ENCODE data around the gene PDZK1IP1.

PDZK1IP1 gene

DNA sequence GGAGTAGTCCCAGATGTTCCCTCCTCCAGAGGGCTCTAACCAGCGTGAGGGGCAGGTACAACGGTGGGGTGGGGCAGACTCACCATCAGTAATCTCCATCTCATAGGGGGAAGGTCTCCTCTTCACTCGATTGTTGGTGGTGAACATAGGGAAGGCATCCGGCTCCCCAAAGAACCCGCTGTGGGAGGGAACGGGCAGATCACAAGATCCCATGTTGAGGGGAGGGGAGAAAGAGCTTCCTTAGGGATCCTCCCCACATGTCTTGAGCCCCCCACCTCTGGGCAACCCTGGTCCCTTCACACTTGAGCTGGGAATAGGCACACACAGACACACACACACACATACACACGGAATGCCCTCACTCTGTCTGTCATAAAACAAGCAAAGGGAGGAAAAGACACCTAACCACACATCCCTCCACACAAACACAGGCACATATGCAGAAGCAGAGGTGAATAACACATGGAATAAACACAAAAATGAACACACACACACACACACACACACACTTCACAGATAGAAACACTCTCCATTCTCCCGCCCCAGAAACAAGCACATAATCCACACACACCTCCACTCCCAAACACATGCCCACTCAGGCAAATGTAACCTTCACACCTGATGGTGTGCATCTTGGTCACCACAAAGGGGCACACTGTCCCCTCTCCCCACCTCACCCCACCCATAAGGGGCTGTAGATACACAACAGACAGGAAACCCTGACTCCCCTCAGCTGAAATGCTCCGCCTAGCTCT is 34.3 kb upstream of the PDZK1IP1 start:
- TF ChIP-seq, protein P1, sequence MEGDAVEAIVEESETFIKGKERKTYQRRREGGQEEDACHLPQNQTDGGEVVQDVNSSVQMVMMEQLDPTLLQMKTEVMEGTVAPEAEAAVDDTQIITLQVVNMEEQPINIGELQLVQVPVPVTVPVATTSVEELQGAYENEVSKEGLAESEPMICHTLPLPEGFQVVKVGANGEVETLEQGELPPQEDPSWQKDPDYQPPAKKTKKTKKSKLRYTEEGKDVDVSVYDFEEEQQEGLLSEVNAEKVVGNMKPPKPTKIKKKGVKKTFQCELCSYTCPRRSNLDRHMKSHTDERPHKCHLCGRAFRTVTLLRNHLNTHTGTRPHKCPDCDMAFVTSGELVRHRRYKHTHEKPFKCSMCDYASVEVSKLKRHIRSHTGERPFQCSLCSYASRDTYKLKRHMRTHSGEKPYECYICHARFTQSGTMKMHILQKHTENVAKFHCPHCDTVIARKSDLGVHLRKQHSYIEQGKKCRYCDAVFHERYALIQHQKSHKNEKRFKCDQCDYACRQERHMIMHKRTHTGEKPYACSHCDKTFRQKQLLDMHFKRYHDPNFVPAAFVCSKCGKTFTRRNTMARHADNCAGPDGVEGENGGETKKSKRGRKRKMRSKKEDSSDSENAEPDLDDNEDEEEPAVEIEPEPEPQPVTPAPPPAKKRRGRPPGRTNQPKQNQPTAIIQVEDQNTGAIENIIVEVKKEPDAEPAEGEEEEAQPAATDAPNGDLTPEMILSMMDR (IDR thresholded peaks at IDR 0.05; ENCODE audit: low read depth, low read length): no peak
- H3K4me3 ChIP-seq (replicated peaks in 1 of 2; ENCODE audit: low read depth in 2 of 2, low read length in 2 of 2): no peak overlapping the region
- no peak for DNase-seq (ENCODE audit: low read depth in 2 of 2)

- TF ChIP-seq, protein P1 (IDR thresholded peaks at IDR 0.05; ENCODE audit: low read depth, low read length): no peak
- no peak for DNase-seq (ENCODE audit: low read depth in 2 of 2)
- no peak overlapping the region for H3K4me3 ChIP-seq (replicated peaks in 1 of 2; ENCODE audit: low read depth in 2 of 2, low read length in 2 of 2)
Measured at GRCh38 chr1:47223174-47223920, 33.5 kb upstream of the PDZK1IP1 start.

DNA sequence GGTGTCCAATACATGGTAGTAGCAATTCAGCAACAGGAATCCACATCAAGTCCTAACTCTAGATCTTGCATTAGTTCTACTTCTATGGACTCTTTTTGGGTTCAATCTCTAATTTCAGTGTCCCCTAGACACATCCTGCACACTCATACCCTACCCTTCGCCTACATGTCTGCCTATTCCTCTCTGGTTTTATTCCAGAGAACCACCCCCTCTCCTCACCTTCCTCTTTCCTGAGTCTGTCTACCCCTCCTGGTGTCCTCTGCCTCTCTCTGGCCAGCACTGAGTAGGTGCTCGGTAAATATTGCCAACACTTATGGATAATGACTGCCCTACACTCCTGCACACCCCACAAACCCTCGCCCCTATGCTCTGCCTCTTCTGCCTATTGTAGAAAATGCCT is 32.6 kb upstream of the PDZK1IP1 start:
- no peak overlapping the region for H3K4me3 ChIP-seq (replicated peaks in 1 of 2; ENCODE audit: low read depth in 2 of 2, low read length in 2 of 2)
- TF ChIP-seq, protein P1 (IDR thresholded peaks at IDR 0.05; ENCODE audit: low read depth, low read length): no peak
- DNase-seq (ENCODE audit: low read depth in 2 of 2): no peak

- TF ChIP-seq, protein P1 (IDR thresholded peaks at IDR 0.05; ENCODE audit: low read depth, low read length): no peak
- no peak overlapping the region for H3K4me3 ChIP-seq (replicated peaks in 1 of 2; ENCODE audit: low read depth in 2 of 2, low read length in 2 of 2)
- no peak for DNase-seq (ENCODE audit: low read depth in 2 of 2)
Measured at GRCh38 chr1:47219590-47220220, 29.9 kb upstream of the PDZK1IP1 start.

DNA sequence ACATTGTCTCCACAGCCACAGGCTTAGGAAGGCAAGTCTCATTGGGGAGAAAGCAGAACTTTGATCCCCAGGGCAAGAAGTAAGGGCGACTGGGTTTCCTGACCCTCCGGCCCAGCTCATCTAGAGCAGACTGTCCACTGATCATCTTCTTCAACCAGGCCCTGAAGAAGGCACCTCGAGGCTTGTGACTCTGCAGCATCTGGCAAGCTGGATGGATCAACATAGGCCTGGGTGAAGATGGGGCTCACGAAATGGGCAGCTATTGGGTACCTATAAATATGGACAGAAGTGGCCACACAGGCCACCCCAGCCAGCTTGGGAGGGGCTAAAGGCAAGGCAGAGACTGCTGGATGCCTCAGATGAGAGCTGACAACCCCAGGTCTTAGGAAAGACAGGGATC is 29.2 kb upstream of the PDZK1IP1 start:
- no peak overlapping the region for H3K4me3 ChIP-seq (replicated peaks in 1 of 2; ENCODE audit: low read depth in 2 of 2, low read length in 2 of 2)
- DNase-seq (ENCODE audit: low read depth in 2 of 2): no peak
- TF ChIP-seq, protein P1 (IDR thresholded peaks at IDR 0.05; ENCODE audit: low read depth, low read length): no peak

GRCh38 chr1:47216278-47217059 is 26.6 kb upstream of the PDZK1IP1 start:
- TF ChIP-seq, protein P1 (IDR thresholded peaks at IDR 0.05; ENCODE audit: low read depth, low read length): no peak
- no peak overlapping the region for H3K4me3 ChIP-seq (replicated peaks in 1 of 2; ENCODE audit: low read depth in 2 of 2, low read length in 2 of 2)
- DNase-seq (ENCODE audit: low read depth in 2 of 2): no peak
